ENCODE measurements around the gene WDR36. TPM values are rescaled to one million over a fixed set of nuclear protein-coding genes. Genes with fewer than 3 reads are reported as not detected.

WDR36 gene
- total RNA-seq, 1 donor from 2014 or later = 23.5 TPM

DNA sequence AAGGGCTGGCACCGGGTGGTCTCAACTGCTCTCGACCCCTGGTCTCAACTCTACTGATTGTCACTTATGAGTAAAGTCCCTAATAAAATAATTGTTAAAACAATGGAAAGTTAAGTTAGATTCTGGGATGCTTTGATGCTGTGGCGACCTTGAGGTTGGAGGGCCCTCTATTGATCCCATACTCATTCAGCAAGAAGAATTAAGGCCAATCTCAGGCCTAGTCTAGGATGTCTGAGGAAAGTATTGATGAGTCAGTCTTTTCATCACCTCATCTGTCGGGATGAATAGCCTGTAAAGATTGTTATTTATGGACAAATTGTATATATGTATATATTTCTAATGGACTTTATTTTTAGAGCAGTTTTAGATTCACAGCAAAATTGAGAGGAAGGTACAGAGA, 50.8 kb downstream of the WDR36 start:
- TF ChIP-seq, protein P1, sequence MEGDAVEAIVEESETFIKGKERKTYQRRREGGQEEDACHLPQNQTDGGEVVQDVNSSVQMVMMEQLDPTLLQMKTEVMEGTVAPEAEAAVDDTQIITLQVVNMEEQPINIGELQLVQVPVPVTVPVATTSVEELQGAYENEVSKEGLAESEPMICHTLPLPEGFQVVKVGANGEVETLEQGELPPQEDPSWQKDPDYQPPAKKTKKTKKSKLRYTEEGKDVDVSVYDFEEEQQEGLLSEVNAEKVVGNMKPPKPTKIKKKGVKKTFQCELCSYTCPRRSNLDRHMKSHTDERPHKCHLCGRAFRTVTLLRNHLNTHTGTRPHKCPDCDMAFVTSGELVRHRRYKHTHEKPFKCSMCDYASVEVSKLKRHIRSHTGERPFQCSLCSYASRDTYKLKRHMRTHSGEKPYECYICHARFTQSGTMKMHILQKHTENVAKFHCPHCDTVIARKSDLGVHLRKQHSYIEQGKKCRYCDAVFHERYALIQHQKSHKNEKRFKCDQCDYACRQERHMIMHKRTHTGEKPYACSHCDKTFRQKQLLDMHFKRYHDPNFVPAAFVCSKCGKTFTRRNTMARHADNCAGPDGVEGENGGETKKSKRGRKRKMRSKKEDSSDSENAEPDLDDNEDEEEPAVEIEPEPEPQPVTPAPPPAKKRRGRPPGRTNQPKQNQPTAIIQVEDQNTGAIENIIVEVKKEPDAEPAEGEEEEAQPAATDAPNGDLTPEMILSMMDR (IDR thresholded peaks at IDR 0.05) = no peak
- H3K4me3 Mint-ChIP-seq (ENCODE audit: unreplicated experiment) = no peak overlapping the region
- no peaks in the 10 kb centered on the region for H3K36me3 Mint-ChIP-seq (ENCODE audit: unreplicated experiment)
- peaks cover 35% of the 10 kb centered on the region for H3K27me3 Mint-ChIP-seq (ENCODE audit: unreplicated experiment)
- peaks cover 4% of the 10 kb centered on the region for H3K4me1 Mint-ChIP-seq (ENCODE audit: unreplicated experiment)
- DNase-seq (ENCODE audit: extremely low spot score, unreplicated experiment) = no peak
- no peak overlapping the region for H3K27ac Mint-ChIP-seq (ENCODE audit: unreplicated experiment)
- H3K9me3 Mint-ChIP-seq (ENCODE audit: unreplicated experiment) = peaks cover 9% of the 10 kb centered on the region

DNA sequence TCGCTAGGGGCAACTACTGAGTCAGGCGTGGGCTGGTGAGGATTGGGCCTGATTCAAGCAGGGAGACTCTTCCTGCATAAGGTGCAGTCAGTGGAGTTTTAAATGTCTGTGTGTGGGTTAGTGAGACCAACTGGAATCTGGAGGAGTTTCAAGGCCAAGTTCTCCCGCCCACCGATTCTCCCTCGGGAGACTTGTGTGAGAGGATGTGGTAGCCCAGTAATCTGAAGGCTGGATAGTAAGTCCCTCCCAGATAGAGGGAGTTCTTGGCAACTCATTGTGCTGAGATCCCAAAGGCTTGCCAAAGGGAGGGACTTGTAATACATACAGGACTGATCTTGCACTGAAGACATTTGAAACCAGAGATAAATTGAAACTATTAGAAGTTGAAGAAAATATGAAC, 51.8 kb downstream of the WDR36 start:
- no peaks in the 10 kb centered on the region for H3K36me3 Mint-ChIP-seq (ENCODE audit: unreplicated experiment)
- peaks cover 9% of the 10 kb centered on the region for H3K9me3 Mint-ChIP-seq (ENCODE audit: unreplicated experiment)
- H3K27me3 Mint-ChIP-seq (ENCODE audit: unreplicated experiment) = peaks cover 42% of the 10 kb centered on the region
- peaks cover 4% of the 10 kb centered on the region for H3K4me1 Mint-ChIP-seq (ENCODE audit: unreplicated experiment)
- H3K27ac Mint-ChIP-seq (ENCODE audit: unreplicated experiment) = no peak overlapping the region
- H3K4me3 Mint-ChIP-seq (ENCODE audit: unreplicated experiment) = no peak overlapping the region
- TF ChIP-seq, protein P1 (IDR thresholded peaks at IDR 0.05) = no peak
- no peak for DNase-seq (ENCODE audit: extremely low spot score, unreplicated experiment)

DNA sequence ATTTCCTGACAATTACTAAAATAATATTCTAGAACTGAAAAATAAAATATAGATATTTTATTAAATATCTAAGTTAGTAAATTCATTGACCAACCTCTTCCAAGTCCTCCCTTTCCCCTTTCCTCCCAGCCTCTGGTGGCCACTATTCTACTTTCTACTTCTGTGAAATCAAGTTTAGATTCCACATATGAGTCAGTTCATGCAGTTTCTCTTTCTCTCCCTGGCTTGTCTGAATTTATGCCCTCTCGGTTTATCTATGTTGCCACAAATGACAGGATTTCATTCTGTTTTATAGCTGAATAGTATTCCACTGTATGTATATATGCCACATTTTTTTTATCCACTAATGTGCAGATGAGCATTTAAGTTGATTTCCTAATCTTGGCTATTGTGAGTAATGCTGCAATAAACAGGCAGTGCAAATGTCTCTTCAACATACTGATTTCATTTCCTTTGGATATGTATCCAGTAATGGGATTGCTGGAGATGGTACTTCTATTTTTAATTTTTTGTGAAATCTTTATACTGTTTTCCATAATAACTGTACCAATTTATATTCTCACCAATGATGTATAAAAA, 52.3 kb downstream of the WDR36 start:
- no peak overlapping the region for H3K27ac Mint-ChIP-seq (ENCODE audit: unreplicated experiment)
- H3K27me3 Mint-ChIP-seq (ENCODE audit: unreplicated experiment) = peaks cover 43% of the 10 kb centered on the region
- TF ChIP-seq, protein P1 (IDR thresholded peaks at IDR 0.05) = no peak
- H3K4me3 Mint-ChIP-seq (ENCODE audit: unreplicated experiment) = no peak overlapping the region
- no peak for DNase-seq (ENCODE audit: extremely low spot score, unreplicated experiment)
- peaks cover 4% of the 10 kb centered on the region for H3K4me1 Mint-ChIP-seq (ENCODE audit: unreplicated experiment)
- H3K36me3 Mint-ChIP-seq (ENCODE audit: unreplicated experiment) = no peaks in the 10 kb centered on the region
- peaks cover 9% of the 10 kb centered on the region for H3K9me3 Mint-ChIP-seq (ENCODE audit: unreplicated experiment)

DNA sequence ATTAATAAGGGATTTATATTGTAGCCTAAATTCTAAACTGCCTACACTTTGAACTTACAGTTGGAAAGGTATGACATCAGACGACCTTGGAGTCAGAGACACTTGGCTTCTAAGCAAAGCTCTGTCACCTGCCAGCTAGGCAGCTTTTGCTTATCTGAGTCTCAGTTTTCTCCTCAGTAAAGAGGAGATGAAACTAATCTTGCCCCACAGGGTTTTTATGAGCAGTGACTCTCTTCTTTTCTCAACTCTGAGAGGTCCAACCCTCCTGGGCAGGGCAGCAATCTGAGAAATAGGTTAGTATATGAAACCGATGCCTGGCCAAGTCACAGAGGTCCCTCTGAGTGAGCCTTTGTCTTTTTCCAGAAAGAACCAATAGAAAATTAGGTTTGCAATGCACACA, 53.9 kb downstream of the WDR36 start:
- H3K4me1 Mint-ChIP-seq (ENCODE audit: unreplicated experiment) = peaks cover 4% of the 10 kb centered on the region

DNA sequence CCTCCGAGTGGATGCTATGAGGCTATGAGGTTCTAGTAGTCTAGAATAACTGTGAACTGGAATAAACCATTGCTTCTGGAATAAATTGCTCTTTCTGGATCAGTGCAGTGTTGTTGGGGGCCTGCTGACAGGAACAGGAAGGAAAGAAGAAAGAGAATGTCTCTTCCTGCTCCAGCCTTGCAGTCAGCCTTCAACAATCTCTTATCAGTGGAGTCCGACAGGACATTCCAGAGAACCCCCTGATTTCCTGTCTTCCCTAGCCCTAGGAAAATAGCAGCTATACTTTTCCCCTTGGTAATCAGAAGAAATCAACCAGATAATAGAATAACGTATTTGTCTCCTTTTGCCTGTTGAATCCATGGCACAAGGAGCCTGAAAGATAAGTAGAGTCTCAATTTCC, 55.4 kb downstream of the WDR36 start:
- no peak for DNase-seq (ENCODE audit: extremely low spot score, unreplicated experiment)
- H3K36me3 Mint-ChIP-seq (ENCODE audit: unreplicated experiment) = no peaks in the 10 kb centered on the region
- TF ChIP-seq, protein P1 (IDR thresholded peaks at IDR 0.05) = no peak
- no peak overlapping the region for H3K27ac Mint-ChIP-seq (ENCODE audit: unreplicated experiment)
- H3K9me3 Mint-ChIP-seq (ENCODE audit: unreplicated experiment) = no peaks in the 10 kb centered on the region
- no peak overlapping the region for H3K4me3 Mint-ChIP-seq (ENCODE audit: unreplicated experiment)
- peaks cover 4% of the 10 kb centered on the region for H3K4me1 Mint-ChIP-seq (ENCODE audit: unreplicated experiment)
- peaks cover 60% of the 10 kb centered on the region for H3K27me3 Mint-ChIP-seq (ENCODE audit: unreplicated experiment)

More for the DNA sequence above, 53.9 kb downstream of the WDR36 start:
- peaks cover 53% of the 10 kb centered on the region for H3K27me3 Mint-ChIP-seq (ENCODE audit: unreplicated experiment)
- no peak overlapping the region for H3K4me3 Mint-ChIP-seq (ENCODE audit: unreplicated experiment)
- TF ChIP-seq, protein P1 (IDR thresholded peaks at IDR 0.05) = no peak
- no peak overlapping the region for H3K27ac Mint-ChIP-seq (ENCODE audit: unreplicated experiment)
- H3K36me3 Mint-ChIP-seq (ENCODE audit: unreplicated experiment) = no peaks in the 10 kb centered on the region
- DNase-seq (ENCODE audit: extremely low spot score, unreplicated experiment) = no peak
- H3K9me3 Mint-ChIP-seq (ENCODE audit: unreplicated experiment) = peaks cover 4% of the 10 kb centered on the region

Measured in osteocyte (in vitro differentiated cells).